HepG2 (cell line): ENCODE results near the gene MUC6. TPM values are rescaled to one million over a fixed set of nuclear protein-coding genes. Genes with fewer than 3 reads are reported as not detected.

Experiments
- ATAC-seq: fragments of 200-7000 bp; cut with Tn5 transposase; 3 replicates; pipeline ENCODE4 v1.9.1; 2020; ENCODE audit warnings: mild to moderate bottlenecking, moderate library complexity
- BruUV-seq: library from RNA; stranded (reverse); fragments of 400-500 nt; replicated peaks from 2 replicates; lab custom pipeline; 2021; lab: Mats Ljungman, UMichigan
- CTCF ChIA-PET: fragments of 300-600 bp; formaldehyde crosslinking; extraction: SDS; loops from one replicate; lab custom pipeline; 2021; ENCODE audit warnings: low total read pairs, inconsistent platforms, low intra/inter-chr PET ratio; lab: Yijun Ruan, JAX
- POLR2A ChIA-PET: fragments of 350-600 bp; sonication (Branson Sonifier 250); formaldehyde crosslinking; loops from one replicate; lab custom pipeline; 2020; ENCODE audit warnings: antibody characterized with exemption, inconsistent platforms; lab: Yijun Ruan, JAX
- DNase-seq: peaks from one replicate; pipeline ENCODE4 v3.0.0-alpha.2; 2015; ENCODE audit warnings: low spot score
- FAIRE-seq: peaks from 3 replicates; lab custom pipeline; 2011; peaks lifted over from hg19 to GRCh38; lab: Jason Lieb, UNC
- H2AFZ ChIP-seq: one replicate; pipeline ENCODE4 v1.6.1; 2011; ENCODE audit warnings: low read length, inconsistent platforms
- H3K27ac ChIP-seq: fragments of 300-600 bp; 3 replicates; pipeline ENCODE4 v1.8.0; 2011; ENCODE audit warnings: mixed run types, mild to moderate bottlenecking, mixed read lengths, low read length, inconsistent platforms; ENCODE audit not compliant: insufficient read depth; ENCODE audit errors: extremely low read length
- H3K27me3 ChIP-seq, 2 experiments: fragments of 200-600 bp in 1 of 2; 2 replicates in 1 of 2; 3 replicates in 1 of 2; pipeline versions ENCODE4 v1.6.0 to v1.8.0; 2011; ENCODE audit warnings: low read length in 2 of 2, mild to moderate bottlenecking in 2 of 2, moderate library complexity in 2 of 2, inconsistent platforms in 1 of 2; ENCODE audit not compliant: insufficient read depth in 2 of 2, control insufficient read depth in 1 of 2
- H3K36me3 ChIP-seq, 2 experiments: fragments of 200-600 bp in 1 of 2; replicated peaks in 1 of 2; 2 replicates in 1 of 2; 3 replicates in 1 of 2; pipeline versions ENCODE4 v1.5.1 to v1.8.0; 2011; ENCODE audit warnings: low read length in 2 of 2, inconsistent platforms in 1 of 2; ENCODE audit not compliant: insufficient read depth in 2 of 2, control insufficient read depth in 1 of 2
- H3K4me1 ChIP-seq: 2 replicates; pipeline ENCODE4 v1.5.1; 2012; ENCODE audit warnings: low read length, inconsistent platforms; ENCODE audit not compliant: insufficient read depth
- H3K4me2 ChIP-seq: 2 replicates; pipeline ENCODE4 v1.6.0; 2011; ENCODE audit warnings: low read depth, low read length, inconsistent platforms
- H3K4me3 ChIP-seq, 3 experiments: fragments of 200-600 bp in 1 of 3; sonication (generic), shearing (Covaris generic) in 1 of 3; replicated peaks in 1 of 3; 2 replicates each; pipeline ENCODE4 v1.5.1; 2011 to 2016; ENCODE audit warnings: low read length in 3 of 3, inconsistent platforms in 2 of 3, low read depth in 2 of 3, mild to moderate bottlenecking in 2 of 3, control low read depth in 1 of 3, mixed read lengths in 1 of 3; ENCODE audit not compliant: insufficient read depth in 1 of 3
- H3K79me2 ChIP-seq: one replicate; pipeline ENCODE4 v1.6.1; 2011; ENCODE audit warnings: low read length, inconsistent platforms; ENCODE audit not compliant: insufficient read depth
- H3K9ac ChIP-seq: 2 replicates; pipeline ENCODE4 v1.6.0; 2011; ENCODE audit warnings: mild to moderate bottlenecking, low read depth, low read length, inconsistent platforms; ENCODE audit not compliant: insufficient read depth
- H3K9me3 ChIP-seq: 2 replicates; pipeline ENCODE4 v1.5.1; 2012; ENCODE audit warnings: mild to moderate bottlenecking, low read length
- H4K20me1 ChIP-seq: 2 replicates; pipeline ENCODE4 v1.6.0; 2011; ENCODE audit warnings: inconsistent platforms, mild to moderate bottlenecking, low read length, moderate library complexity; ENCODE audit not compliant: insufficient read depth
- ZNF224 ChIP-seq: sonication (generic); formaldehyde crosslinking; IDR thresholded peaks from 2 replicates; pipeline ENCODE4 v1.5.0; 2020; ENCODE audit warnings: mild to moderate bottlenecking, missing genetic modification reagents
- ZNF446 ChIP-seq: sonication (generic); formaldehyde crosslinking; IDR thresholded peaks from 2 replicates; pipeline ENCODE4 v1.5.0; 2020; ENCODE audit warnings: mild to moderate bottlenecking, missing genetic modification reagents
- WGBS: methylation state at CpG from one replicate; pipeline ENCODE4 v1.1.6; 2017; ENCODE audit warnings: low lambda C conversion rate; 5-methylcytosine and 5-hydroxymethylcytosine counted together
- in situ Hi-C: cut with HindIII; loops from 2 replicates; pipeline ENCODE4 v1.10.0; 2017; ENCODE audit warnings: low pct_unique_long_range_greater_than_20kb; ENCODE audit not compliant: extremely low pct_ligation_motif_present
- intact Hi-C: fragments of 100-400 bp; cut with micrococcal nuclease; formaldehyde crosslinking; loops from one replicate; pipeline ENCODE4 v1.10.0; 2022; ENCODE audit not compliant: unreplicated experiment
- polyA plus RNA-seq, 8 experiments: library from polyadenylated mRNA; depleted of rRNA in 3 of 8; stranded (reverse) in 7 of 8; unstranded in 1 of 8; fragments of >200 nt; fragmentation: Illumina TruSeq in 4 of 8; extraction: Trizol in 4 of 8; gene quantifications; 2 replicates each; pipeline versions ENCODE4 v1.2.1 to v1.2.3, GENCODE V29; 2011 to 2016; ENCODE audit warnings: low read depth in 4 of 8, missing spikeins in 1 of 8, mixed read lengths in 1 of 8; ENCODE audit not compliant: insufficient read depth in 1 of 8
- total RNA-seq, 5 experiments: library from RNA; depleted of rRNA; stranded (reverse); fragments of >200 nt; fragmentation: Illumina TruSeq; extraction: Trizol; gene quantifications; 2 replicates each; pipeline ENCODE4 v1.2.3, GENCODE V29; 2016; ENCODE audit warnings: low read depth in 1 of 5
- TF ChIP-seq, protein P1 (sequence below): sonication (generic); formaldehyde crosslinking; IDR thresholded peaks from 2 replicates; pipeline ENCODE4 v1.4.0; 2020; ENCODE audit warnings: missing genetic modification reagents, borderline replicate concordance

The MUC6 gene
- total and polyA plus RNA-seq, 2 of the 13 experiments (the other 11 are each of a cell fraction or from before 2014, with no cell fraction given): not detected

DNA sequence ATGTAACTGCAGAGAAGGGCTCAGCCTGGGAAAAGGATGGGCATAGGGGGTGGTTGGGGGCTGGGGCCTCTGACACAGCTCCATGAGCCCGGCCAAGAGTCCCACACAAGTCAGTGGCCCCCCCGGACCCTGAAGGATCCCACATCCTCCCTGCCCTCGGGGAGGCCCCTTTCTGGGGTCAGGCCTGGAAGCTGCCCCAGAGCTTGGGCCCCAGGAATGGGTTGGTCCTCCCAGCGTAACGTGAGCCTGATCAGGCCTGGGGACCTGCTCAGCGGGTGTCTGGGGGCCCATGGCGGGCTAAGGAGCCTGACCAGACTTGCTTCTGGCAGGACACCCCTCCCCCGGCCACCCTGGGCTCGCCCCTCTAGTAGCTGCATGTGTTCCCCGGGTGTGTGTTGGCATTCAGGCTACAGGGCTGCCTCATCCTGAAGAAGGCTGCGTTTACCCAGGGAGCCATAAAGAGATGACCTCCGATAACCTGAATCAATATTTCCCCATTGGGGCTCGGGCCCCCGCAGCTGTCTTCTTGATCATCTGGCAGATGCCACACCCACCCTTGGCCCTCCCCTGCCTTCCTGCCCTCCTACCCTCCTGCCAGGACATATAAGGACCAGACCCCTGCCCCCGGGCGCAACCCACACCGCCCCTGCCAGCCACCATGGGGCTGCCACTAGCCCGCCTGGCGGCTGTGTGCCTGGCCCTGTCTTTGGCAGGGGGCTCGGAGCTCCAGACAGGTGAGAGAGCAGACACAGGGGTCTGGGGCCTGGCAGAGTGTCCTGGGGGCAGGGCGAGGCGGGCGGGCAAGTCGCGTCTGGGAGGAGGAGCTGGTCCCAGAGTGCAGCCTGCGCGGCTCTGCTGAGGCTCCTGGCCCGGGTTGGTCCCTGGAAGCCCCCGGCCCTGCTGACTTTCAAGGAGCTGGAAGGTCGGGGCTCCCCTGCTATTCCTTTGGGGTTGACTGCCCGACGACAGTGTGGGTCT, 38.0 kb upstream of the MUC6 start, which contains the start of gene MUC2:
MUC2 (plus strand) TSS at position 631 of the 978 bp plus-strand sequence.
- Histone ChIP-seq H3K9me3 (no peaks in the 10 kb centered on the region), H3K9ac (no peak within 1 kb of the TSS), H3K27me3 (peaks cover 14 to 40% of the 10 kb centered on the region in 2 experiments; a peak in 4 of 5 replicates), H3K4me1 (peaks cover 20% of the 10 kb centered on the region), H3K4me2 (no peak within 1 kb of the TSS), H2AFZ (no peak within 1 kb of the TSS), H3K36me3 (no peaks in the 10 kb centered on the region), H4K20me1 (no peaks in the 10 kb centered on the region), H3K4me3 (no peak within 1 kb of the TSS), H3K27ac (no peak within 1 kb of the TSS), H3K79me2 (no peaks in the 10 kb centered on the region)
- 66% methylated on average over 15 of the region's 32 CpGs for WGBS
- POLR2A ChIA-PET: no interaction called here
- BruUV-seq: no TSS peak
- CTCF ChIA-PET: no interaction called here
- TF ChIP-seq, protein P1, sequence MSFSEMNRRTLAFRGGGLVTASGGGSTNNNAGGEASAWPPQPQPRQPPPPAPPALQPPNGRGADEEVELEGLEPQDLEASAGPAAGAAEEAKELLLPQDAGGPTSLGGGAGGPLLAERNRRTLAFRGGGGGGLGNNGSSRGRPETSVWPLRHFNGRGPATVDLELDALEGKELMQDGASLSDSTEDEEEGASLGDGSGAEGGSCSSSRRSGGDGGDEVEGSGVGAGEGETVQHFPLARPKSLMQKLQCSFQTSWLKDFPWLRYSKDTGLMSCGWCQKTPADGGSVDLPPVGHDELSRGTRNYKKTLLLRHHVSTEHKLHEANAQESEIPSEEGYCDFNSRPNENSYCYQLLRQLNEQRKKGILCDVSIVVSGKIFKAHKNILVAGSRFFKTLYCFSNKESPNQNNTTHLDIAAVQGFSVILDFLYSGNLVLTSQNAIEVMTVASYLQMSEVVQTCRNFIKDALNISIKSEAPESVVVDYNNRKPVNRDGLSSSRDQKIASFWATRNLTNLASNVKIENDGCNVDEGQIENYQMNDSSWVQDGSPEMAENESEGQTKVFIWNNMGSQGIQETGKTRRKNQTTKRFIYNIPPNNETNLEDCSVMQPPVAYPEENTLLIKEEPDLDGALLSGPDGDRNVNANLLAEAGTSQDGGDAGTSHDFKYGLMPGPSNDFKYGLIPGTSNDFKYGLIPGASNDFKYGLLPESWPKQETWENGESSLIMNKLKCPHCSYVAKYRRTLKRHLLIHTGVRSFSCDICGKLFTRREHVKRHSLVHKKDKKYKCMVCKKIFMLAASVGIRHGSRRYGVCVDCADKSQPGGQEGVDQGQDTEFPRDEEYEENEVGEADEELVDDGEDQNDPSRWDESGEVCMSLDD: no peak
- ATAC-seq: no peak; the same call in 2 of the 3 replicates
- in situ Hi-C loops: no loop called here
- FAIRE-seq: no peak
- intact Hi-C loops: no loop called here
- no peak for DNase-seq

DNA sequence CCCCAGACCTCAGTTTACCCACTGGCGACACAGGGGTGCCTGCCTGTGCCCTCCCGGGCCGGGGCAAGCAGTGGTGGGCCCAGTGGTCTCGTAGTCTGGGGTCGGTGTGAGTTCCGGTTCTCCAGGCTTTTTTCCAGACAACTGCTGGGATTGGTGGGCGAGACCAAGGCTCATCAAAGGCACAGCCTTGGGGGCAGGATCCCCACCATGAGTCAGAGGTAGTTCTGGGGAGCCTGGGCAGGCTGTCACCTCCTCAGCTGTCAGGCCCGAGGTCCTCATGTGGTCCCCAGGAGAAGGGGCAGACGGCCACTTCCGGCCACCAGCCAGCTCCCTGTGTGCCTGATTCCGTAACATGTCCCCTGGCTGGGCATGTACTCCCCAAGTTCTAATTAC, 37.3 kb upstream of the MUC6 start:
- POLR2A ChIA-PET: no interaction called here
- CTCF ChIA-PET: no interaction called here
- Histone ChIP-seq H3K9ac (no peak overlapping the region), H3K27ac (no peak overlapping the region), H4K20me1 (no peaks in the 10 kb centered on the region), H2AFZ (no peak overlapping the region), H3K9me3 (no peaks in the 10 kb centered on the region)
- no peak for FAIRE-seq
- BruUV-seq: no TSS peak
- intact Hi-C loops: no loop called here
- TF ChIP-seq ZNF224 (CRISPR knock-in tag) (no peak), ZNF446 (CRISPR knock-in tag) (0 out of 2 replicates have a peak, but pooled peaks have one; percentile 27)
- TF ChIP-seq, all 625 proteins: peak for 1
- in situ Hi-C loops: no loop called here
- no peaks in the 10 kb centered on the region for H3K79me2 ChIP-seq
- no peaks in the 10 kb centered on the region for H3K36me3 ChIP-seq
- no peak overlapping the region for H3K4me2 ChIP-seq
- ATAC-seq (no peak), DNase-seq (no peak)
- H3K27me3 ChIP-seq: peaks cover 14 to 40% of the 10 kb centered on the region in 2 experiments; a peak in 4 of 5 replicates
- H3K4me1 ChIP-seq: peaks cover 21% of the 10 kb centered on the region
- 0% methylated on average over 1 of the region's 11 CpGs for WGBS
- no peak overlapping the region for H3K4me3 ChIP-seq
